PC-9 (cell line): ENCODE measurements around the gene DIS3L. TPM values are rescaled to one million over a fixed set of nuclear protein-coding genes. Genes with fewer than 3 reads are reported as not detected.

Experiments
- BruUV-seq: library from RNA; stranded (reverse); fragments of 400-500 nt; replicated peaks from 2 replicates; lab custom pipeline; 2021; lab: Mats Ljungman, UMichigan
- CTCF ChIA-PET: fragments of 300-600 bp; sonication (Branson Sonifier 250); formaldehyde crosslinking; loops from one replicate; lab custom pipeline; 2022; ENCODE audit warnings: antibody characterized with exemption; lab: Charles Lee
- POLR2A ChIA-PET: fragments of 300-600 bp; sonication (Branson Sonifier 250); formaldehyde crosslinking; loops from one replicate; lab custom pipeline; 2022; ENCODE audit warnings: antibody characterized with exemption; ENCODE audit not compliant: unreplicated experiment; lab: Charles Lee
- DNase-seq, 2 experiments: peaks; one replicate each; pipeline versions ENCODE4 v3.0.0 to v3.0.0-alpha.2; 2015 to 2022; ENCODE audit warnings: mixed read lengths in 1 of 2
- H2AFZ ChIP-seq: fragments of 200-600 bp; sonication (generic); 2 replicates; pipeline ENCODE4 v1.8.1; 2017; ENCODE audit warnings: antibody characterized with exemption
- H3F3A ChIP-seq: fragments of 200-600 bp; sonication (generic); 2 replicates; pipeline ENCODE4 v1.8.1; 2017; ENCODE audit warnings: antibody characterized with exemption, mild to moderate bottlenecking, low read depth; ENCODE audit not compliant: insufficient read depth
- H3K27ac ChIP-seq: fragments of 200-600 bp; sonication (generic); 2 replicates; pipeline ENCODE4 v1.6.1; 2016; ENCODE audit warnings: mixed run types
- H3K27me3 ChIP-seq: fragments of 200-600 bp; sonication (generic); 2 replicates; pipeline ENCODE4 v1.6.1; 2016; ENCODE audit warnings: low read depth, mixed run types; ENCODE audit not compliant: insufficient read depth
- H3K36me3 ChIP-seq: fragments of 200-600 bp; sonication (generic); 2 replicates; pipeline ENCODE4 v1.6.1; 2016; ENCODE audit warnings: low read depth, mixed run types
- H3K4me1 ChIP-seq: fragments of 200-600 bp; sonication (generic); replicated peaks from 2 replicates; pipeline ENCODE4 v1.6.1; 2016; ENCODE audit warnings: mixed run types; ENCODE audit not compliant: insufficient read depth
- H3K4me2 ChIP-seq: fragments of 200-600 bp; sonication (generic); 2 replicates; pipeline ENCODE4 v1.6.1; 2017; ENCODE audit warnings: mixed run types
- H3K4me3 ChIP-seq: fragments of 200-600 bp; sonication (generic); 2 replicates; pipeline ENCODE4 v1.6.1; 2016; ENCODE audit warnings: mixed run types
- H3K79me2 ChIP-seq: fragments of 200-600 bp; sonication (generic); 2 replicates; pipeline ENCODE4 v1.6.1; 2017; ENCODE audit warnings: low read depth, mixed run types
- H3K9me2 ChIP-seq: fragments of 200-600 bp; sonication (generic); 2 replicates; pipeline ENCODE4 v1.8.1; 2017; ENCODE audit warnings: mild to moderate bottlenecking; ENCODE audit not compliant: insufficient read depth
- H3K9me3 ChIP-seq: fragments of 200-600 bp; sonication (generic); 2 replicates; pipeline ENCODE4 v1.8.1; 2016; ENCODE audit warnings: low read depth; ENCODE audit not compliant: insufficient read depth
- H4K20me1 ChIP-seq: fragments of 200-600 bp; sonication (generic); 2 replicates; pipeline ENCODE4 v1.8.1; 2017; ENCODE audit not compliant: insufficient read depth
- EZH2 ChIP-seq: fragments of 200-600 bp; sonication (generic); IDR thresholded peaks from 2 replicates; pipeline ENCODE4 v1.8.0; 2017; ENCODE audit warnings: antibody characterized with exemption, low read depth
- intact Hi-C: fragments of 100-400 bp; cut with micrococcal nuclease; formaldehyde crosslinking; loops from one replicate; pipeline ENCODE4 v1.10.0; 2022; ENCODE audit not compliant: unreplicated experiment
- total RNA-seq: library from RNA; stranded (reverse); gene quantifications from 2 replicates; pipeline ENCODE4 v1.2.3, GENCODE V29; 2021
- TF ChIP-seq, protein P1 (sequence below): fragments of 200-600 bp; sonication (generic); conservative IDR thresholded peaks from 2 replicates; pipeline ENCODE4 v1.6.1; 2017; ENCODE audit warnings: mixed run types, antibody characterized with exemption, mild to moderate bottlenecking, moderate library complexity

DIS3L gene
- total RNA-seq, 1 experiment from 2014 or later = 27.7 TPM

DNA sequence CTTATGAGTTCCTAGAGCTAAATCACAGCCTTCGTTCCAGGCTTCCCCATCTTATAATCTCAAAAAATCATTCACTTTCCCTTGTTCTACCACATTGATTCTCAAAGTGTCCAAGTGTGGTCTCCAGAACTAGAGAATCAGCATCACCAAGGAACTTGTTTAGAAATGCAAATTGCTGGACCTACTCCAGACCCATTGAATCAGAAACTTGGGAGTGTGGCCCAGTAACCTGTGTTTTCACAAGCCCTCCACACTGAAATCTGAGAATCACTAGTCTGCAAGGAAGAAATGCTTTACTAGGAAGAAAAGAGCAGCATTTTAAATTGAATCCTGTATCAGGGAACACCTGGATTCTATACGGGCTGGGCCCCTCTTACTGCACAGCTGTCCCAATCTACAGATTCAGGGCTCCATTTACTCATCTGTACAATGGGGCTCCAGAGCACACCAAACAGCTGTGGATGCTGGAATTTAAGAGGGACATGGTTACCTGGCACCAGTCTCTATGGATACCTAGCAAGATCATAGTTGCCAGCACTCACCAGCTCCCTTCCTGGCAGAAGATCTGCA, 43.7 kb upstream of the DIS3L start:
- Histone ChIP-seq H3K4me2 (no peak overlapping the region), H3F3A (no peaks in the 10 kb centered on the region), H3K36me3 (no peaks in the 10 kb centered on the region), H3K9me3 (no peaks in the 10 kb centered on the region), H3K9me2 (no peaks in the 10 kb centered on the region), H3K27me3 (peaks cover 35% of the 10 kb centered on the region), H3K27ac (no peak overlapping the region), H4K20me1 (no peaks in the 10 kb centered on the region), H3K79me2 (no peaks in the 10 kb centered on the region), H3K4me1 (no peaks in the 10 kb centered on the region), H3K4me3 (no peak overlapping the region), H2AFZ (no peak overlapping the region)
- ChIA-PET CTCF (interaction anchor here (0.6 kb wide), 1 partner anchor 99 kb away, joined by 7 read pairs; no protein-coding TSS in a partner anchor), POLR2A (no interaction called here)
- TF ChIP-seq, protein P1, sequence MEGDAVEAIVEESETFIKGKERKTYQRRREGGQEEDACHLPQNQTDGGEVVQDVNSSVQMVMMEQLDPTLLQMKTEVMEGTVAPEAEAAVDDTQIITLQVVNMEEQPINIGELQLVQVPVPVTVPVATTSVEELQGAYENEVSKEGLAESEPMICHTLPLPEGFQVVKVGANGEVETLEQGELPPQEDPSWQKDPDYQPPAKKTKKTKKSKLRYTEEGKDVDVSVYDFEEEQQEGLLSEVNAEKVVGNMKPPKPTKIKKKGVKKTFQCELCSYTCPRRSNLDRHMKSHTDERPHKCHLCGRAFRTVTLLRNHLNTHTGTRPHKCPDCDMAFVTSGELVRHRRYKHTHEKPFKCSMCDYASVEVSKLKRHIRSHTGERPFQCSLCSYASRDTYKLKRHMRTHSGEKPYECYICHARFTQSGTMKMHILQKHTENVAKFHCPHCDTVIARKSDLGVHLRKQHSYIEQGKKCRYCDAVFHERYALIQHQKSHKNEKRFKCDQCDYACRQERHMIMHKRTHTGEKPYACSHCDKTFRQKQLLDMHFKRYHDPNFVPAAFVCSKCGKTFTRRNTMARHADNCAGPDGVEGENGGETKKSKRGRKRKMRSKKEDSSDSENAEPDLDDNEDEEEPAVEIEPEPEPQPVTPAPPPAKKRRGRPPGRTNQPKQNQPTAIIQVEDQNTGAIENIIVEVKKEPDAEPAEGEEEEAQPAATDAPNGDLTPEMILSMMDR = no peak
- no peak for TF ChIP-seq EZH2
- intact Hi-C loops = no loop called here
- DNase-seq = no peak
- no TSS peak for BruUV-seq

DNA sequence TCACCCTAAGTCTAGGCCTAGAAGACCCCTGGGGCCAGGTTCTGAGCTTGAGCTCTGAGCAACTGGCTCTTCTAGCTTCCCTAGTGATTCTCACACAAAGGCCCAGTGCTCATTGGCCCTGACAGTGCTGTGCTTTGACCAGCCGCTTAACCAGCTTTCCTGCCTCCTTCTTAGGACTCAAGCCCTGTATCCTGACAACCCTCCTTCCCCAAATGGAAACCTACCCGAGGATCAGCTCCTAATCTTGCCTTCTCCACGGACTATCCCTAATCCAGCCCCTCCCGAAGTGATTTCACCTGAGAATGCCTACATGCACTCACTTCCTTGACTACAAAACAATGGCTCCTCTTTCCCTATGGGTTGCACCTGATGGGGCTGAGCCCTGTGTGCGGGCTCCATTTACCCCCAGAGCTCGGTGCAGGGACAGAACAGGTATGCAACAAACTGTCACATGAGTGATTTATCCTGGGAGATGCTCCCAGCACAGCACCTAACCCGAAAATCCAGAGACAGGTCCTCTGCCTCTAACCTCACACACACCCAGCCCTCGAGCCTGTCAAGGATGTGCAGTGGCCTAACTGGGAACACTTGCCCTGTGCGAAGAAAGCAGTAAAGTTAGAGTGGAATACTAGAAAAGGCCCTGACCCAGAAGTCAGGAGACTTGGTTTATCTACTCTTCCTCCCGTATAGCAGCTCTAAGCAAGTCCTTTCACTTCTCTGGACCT, 42.1 kb upstream of the DIS3L start:
- BruUV-seq = no TSS peak
- Histone ChIP-seq H3K4me1 (no peaks in the 10 kb centered on the region), H2AFZ (no peak overlapping the region), H3K9me3 (no peaks in the 10 kb centered on the region), H3K4me2 (no peak overlapping the region), H3K79me2 (no peaks in the 10 kb centered on the region), H3K36me3 (no peaks in the 10 kb centered on the region), H4K20me1 (no peaks in the 10 kb centered on the region), H3K27me3 (peaks cover 43% of the 10 kb centered on the region), H3K9me2 (no peaks in the 10 kb centered on the region), H3F3A (no peaks in the 10 kb centered on the region), H3K4me3 (no peak overlapping the region), H3K27ac (no peak overlapping the region)
- intact Hi-C loops = no loop called here
- TF ChIP-seq EZH2 = no peak
- TF ChIP-seq, protein P1 = no peak
- DNase-seq = no peak
- ChIA-PET POLR2A (no interaction called here), CTCF (interaction anchor here (0.5 to 0.7 kb wide), 3 partner anchors 104 to 182 kb away, joined by 3 to 8 read pairs (median 4); no protein-coding TSS in a partner anchor)

DNA sequence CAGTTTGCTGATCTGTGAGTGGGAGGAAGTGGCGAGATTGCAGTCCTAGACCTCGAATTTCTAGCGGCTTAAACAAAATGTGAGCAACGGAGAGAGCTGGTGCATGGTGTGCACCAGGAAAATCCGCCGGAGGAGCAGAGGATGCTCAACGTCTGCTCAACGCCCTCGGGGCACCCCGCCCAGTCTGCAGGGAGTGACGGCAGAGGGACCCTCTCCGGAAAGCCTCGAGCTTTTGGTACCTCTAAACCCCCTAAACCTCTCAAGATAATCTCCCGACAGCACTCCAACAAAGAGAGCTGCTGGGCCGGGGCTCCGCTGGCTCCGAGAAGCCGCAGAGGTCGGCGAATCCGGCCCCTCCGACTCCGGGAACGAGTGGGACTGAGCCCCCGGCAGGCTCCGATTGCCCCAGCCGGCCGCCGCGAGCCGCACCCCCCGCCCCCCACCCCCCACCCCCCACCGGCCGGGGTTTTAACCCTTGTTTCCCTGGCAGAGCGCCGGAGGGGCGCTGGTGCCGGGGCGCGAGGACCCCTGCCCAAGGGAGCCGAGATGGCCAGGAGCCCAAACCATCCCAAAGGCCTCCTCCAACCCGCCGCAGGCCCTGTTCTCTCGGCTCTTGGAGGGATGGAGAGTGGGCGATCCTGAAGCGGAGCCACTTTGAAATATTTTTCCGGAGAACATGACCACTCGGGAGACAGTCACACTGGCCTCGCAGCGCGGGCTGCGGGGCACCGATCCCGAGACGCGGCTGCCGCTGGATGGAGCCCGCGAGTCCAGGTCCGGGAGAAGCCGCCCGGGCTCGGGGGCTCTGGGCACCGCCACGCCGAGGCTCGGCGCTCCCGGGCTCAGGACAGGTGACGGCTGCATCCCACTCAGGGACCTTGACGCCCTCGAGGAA, 41.3 kb upstream of the DIS3L start:
- Histone ChIP-seq H3K36me3 (no peaks in the 10 kb centered on the region), H3K4me1 (no peaks in the 10 kb centered on the region), H3K79me2 (no peaks in the 10 kb centered on the region), H2AFZ (peak overlapping the region; percentile 86), H3K27me3 (peaks cover 50% of the 10 kb centered on the region), H3K9me2 (no peaks in the 10 kb centered on the region), H3K27ac (no peak overlapping the region), H3K4me3 (peak overlapping the region; percentile 62), H3K4me2 (peak overlapping the region; percentile 97), H4K20me1 (no peaks in the 10 kb centered on the region), H3K9me3 (no peaks in the 10 kb centered on the region), H3F3A (no peaks in the 10 kb centered on the region)
- TF ChIP-seq, protein P1 = peak; percentile 58; the same call in 1 of the 2 replicates
- no peak for TF ChIP-seq EZH2
- no TSS peak for BruUV-seq
- ChIA-PET POLR2A (no interaction called here), CTCF (interaction anchor here (0.5 to 0.6 kb wide), 2 partner anchors 103 to 139 kb away, joined by 3 to 8 read pairs; no protein-coding TSS in a partner anchor)
- DNase-seq = peak in 1 of 2 experiments; percentile 58
- intact Hi-C loops = no loop called here
